HS-27A (cell line): ENCODE measurements around the gene CASR.

Experiments
- DNase-seq: peaks from one replicate; pipeline ENCODE4 v3.0.0-alpha.2; 2012; ENCODE audit warnings: low read depth, missing footprints

CASR gene

GRCh38 chr3:122257644-122258364, 74.3 kb downstream of the CASR start:
- no peak for DNase-seq

- DNase-seq = no peak
Observed at GRCh38 chr3:122258757-122259371, 75.4 kb downstream of the CASR start.

- DNase-seq = no peak
Observed at GRCh38 chr3:122260206-122260605, 76.7 kb downstream of the CASR start.

DNA sequence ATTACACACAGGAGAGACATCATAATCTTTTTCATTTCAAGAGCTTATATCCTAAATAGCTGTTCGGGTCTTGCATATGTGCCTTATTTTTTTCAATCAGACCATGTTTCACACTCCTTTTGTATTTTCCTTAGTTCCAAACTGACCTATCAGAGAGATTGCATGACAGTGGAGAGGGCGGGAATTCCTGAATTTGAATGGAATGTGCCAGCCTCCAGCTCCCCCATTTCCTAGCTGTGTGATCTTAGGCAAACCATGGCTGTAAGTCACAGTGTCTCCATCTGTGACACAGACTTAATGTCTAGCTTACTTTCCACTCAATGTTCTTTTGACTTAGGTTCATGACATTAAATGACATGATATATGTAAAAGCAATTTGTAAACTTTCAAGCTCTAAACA, 79.6 kb downstream of the CASR start:
- no peak for DNase-seq

DNA sequence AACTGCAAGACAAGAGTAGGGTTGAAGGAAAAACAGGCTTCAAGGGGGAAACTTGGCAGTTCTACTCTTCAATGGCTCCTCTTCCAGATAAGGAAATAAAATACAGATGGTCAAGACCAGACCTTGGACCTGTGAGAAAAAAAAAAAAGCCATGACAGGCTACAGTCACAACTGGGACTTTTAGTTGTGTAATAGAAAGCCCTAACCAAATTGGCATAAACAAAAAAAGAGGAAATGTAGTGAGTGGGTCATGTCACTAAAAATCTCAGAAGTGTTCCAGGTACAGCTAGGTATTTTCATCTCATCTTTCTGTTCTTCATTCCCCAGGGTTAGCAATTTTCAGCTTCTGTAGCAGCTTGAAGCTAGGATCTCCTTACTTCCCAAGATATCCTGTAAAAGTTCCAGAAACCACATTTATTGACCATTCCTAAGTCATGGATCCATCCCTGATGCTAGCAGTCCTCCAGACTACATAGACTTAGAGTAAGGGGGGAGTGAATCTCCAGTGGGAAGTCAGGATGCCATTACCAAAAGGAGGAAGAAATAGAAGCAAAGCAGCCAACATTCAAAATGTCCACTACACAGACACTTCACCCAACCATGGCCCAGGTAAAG, 80.6 kb downstream of the CASR start:
- DNase-seq = no peak

DNA sequence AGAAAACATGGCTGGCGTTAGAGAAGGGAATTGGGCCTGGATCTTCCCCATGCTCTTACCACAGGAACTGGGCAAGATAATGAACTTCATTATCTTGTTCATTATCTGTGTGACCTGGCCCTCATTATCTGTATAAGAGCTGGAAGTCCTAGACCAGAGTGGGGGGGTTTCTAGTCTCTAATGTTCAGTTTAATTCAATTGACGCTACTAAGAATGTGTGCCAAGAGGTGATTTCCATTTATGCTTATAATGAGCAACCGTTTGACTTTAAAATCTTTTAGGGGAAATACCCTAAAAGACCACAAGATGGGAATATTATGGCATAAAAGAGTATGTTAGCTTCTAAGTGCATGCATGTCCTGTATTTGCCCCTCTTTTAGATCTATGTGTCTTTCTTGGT, 82.5 kb downstream of the CASR start:
- no peak for DNase-seq

GRCh38 chr3:122268257-122269024, 85.0 kb downstream of the CASR start:
- no peak for DNase-seq

DNA sequence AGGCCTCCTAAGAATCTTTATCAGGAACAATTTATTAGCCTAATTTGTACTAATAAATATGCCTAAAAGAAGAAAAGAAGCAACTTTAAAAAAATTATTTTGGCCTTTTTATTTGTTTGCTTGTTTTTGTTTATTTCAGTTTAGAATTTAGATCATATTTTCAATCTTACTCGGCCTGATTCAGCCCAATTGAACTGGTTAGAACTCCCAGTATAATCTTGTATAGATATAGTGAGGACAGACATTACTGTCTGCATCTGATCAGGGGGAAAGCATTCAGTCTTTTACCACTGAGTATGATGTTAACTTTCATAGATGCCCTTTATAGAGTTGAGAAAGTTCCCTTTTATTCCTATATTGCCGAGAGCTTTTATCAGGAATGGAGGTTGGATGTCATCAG, 85.6 kb downstream of the CASR start:
- DNase-seq = no peak

- DNase-seq = no peak
Observed at GRCh38 chr3:122271246-122271898, 87.9 kb downstream of the CASR start.

DNA sequence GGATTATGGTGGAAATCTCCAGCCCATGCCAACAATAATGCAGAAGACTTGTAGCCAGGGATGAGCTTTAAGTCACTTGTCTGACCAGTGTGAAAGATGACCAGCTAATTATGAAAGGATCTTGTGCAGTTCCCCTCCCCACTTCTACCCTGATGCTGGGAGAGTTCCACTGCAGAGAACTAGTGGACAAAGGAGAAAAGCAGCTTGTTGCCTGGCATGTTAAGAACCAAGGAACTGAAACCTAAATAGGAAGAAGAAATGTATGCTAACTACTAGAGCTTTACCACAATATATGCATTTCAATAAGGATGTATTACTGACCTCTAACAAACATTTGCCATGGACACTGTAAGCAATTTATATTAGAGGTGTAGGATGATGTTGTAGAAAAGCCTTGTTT, 89.4 kb downstream of the CASR start:
- DNase-seq = no peak

DNA sequence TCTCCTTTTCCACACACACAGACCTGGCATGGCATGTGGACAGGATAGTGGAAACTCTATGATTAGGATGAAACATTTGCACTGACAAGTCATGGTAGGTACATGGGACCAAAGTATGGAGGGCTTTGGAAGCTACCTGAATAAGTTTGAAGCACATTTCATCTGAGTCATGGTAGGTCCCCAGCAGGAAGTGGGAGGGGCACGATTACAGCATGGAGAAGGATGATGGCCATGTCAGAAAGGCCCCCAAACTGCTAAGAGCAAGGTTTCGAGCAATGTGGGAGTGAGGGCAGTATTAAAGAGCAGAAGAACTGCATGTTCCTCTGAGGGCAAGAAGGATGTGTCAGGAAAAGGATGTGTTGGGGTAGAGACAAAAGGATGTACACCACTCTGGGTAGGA, 90.0 kb downstream of the CASR start:
- no peak for DNase-seq

DNA sequence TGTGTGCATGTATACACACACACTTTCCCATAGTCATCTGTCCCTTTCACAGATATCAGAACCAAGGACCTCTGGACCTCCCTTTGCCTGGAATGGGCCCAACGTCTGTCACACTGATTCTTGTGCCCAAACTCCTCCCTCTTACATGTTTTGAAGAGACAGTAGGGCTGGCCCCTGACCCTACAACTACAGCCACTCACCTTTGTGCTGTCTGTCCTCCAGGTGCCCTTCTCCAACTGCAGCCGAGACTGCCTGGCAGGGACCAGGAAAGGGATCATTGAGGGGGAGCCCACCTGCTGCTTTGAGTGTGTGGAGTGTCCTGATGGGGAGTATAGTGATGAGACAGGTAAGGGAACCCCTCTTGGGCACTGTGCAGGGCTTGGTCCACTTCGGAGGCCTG, 98.4 kb downstream of the CASR start:
- no peak for DNase-seq

DNA sequence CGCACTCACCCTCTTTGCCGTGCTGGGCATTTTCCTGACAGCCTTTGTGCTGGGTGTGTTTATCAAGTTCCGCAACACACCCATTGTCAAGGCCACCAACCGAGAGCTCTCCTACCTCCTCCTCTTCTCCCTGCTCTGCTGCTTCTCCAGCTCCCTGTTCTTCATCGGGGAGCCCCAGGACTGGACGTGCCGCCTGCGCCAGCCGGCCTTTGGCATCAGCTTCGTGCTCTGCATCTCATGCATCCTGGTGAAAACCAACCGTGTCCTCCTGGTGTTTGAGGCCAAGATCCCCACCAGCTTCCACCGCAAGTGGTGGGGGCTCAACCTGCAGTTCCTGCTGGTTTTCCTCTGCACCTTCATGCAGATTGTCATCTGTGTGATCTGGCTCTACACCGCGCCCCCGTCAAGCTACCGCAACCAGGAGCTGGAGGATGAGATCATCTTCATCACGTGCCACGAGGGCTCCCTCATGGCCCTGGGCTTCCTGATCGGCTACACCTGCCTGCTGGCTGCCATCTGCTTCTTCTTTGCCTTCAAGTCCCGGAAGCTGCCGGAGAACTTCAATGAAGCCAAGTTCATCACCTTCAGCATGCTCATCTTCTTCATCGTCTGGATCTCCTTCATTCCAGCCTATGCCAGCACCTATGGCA, 100.5 kb downstream of the CASR start:
- DNase-seq = no peak

- no peak for DNase-seq
Observed at GRCh38 chr3:122284486-122284885, 101.0 kb downstream of the CASR start.

DNA sequence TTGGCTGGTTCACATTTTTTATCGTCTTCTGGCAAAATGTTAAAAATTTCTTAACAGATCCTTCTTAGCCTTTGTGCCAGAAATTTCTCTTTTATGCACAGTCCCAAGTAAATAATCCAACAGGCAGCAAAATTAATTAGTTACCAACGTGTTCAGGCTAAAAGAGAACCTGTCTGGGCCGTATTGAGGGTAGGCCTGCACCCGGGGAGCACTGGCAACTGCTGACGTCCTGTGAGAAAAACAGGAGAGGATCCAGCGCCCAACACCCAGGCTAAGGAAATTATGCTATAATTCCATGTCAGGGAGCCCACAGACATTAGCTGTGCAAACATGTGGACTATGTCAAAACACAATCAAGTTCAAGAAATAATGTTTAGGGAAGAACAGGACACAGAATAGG, 110.9 kb downstream of the CASR start:
- no peak for DNase-seq

- no peak for DNase-seq
Observed at GRCh38 chr3:122295266-122296062, 112.0 kb downstream of the CASR start.

DNA sequence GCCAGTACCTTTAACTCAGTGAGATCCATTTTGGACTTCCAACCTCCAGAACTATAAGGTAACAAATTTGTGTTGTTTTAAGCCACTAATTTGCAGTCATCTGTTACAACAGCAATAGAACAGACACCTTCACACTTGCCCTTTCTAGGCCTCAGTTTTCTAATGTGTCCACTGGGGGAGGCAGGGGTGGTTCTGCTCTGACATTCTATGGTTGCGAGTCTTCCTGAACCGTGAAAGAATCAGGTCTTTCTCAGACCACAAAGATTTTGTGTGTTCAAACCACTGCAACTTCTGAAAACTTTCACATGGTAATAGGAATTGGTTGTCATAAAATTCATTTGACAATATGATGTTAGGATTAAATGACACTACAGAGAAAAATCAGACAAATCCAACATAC, 114.8 kb downstream of the CASR start:
- no peak for DNase-seq

DNA sequence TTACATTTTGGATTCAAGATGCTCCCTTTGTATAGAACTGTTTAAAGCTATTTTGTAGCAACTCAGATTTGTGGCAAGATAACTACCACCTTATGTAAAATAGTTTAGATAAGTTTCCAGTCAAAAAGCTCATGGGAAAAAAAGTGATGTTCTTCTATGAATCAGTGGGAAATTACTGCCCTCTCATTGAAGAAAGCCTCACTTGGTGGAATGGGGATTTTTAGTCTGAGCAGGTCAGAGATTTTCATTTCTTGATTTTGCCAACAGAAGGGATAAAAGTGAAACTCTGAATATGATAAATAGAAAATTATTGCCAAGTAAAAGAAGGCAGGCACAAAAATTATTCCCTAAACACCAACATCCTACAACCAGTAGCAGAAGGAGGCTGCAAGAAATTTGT, 115.7 kb downstream of the CASR start:
- DNase-seq = no peak

DNA sequence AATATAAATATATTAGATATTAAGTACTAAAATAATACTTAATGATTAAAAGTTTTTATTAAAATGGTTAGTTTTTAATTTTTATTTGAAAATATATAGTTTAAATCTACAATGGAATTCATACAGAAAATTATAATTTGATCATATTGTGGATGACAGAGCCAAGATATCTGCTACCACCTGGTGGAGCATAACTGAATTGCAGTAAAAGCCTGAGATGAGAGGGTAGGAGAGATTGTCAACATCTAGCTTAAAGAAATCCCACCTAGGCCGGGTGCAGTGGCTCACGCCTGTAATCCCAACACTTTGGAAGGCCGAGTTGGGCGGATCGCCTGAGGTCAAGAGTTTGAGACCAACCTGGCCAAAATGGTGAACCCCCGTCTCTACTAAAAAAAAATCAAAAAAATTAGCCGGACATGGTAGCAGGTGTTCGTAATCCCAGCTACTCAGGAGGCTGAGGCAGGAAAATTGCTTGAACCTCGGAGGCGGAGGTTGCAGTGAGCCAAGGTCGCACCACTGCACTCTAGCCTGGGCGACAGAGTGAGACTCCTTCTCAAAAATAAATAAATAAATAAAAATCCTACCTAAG, 116.5 kb downstream of the CASR start:
- no peak for DNase-seq

GRCh38 chr3:122301063-122301462, 117.6 kb downstream of the CASR start:
- DNase-seq = no peak
